Aortic smooth muscle cell (primary cell): ENCODE data around the gene CENPO. TPM values are rescaled to one million over a fixed set of nuclear protein-coding genes. Genes with fewer than 3 reads are reported as not detected.

Experiments
- total RNA-seq: library from RNA; depleted of rRNA; stranded (reverse); fragments of >200 nt; gene quantifications from 2 replicates; pipeline ENCODE4 v1.2.3, GENCODE V29; 2014

Gene CENPO, protein sequence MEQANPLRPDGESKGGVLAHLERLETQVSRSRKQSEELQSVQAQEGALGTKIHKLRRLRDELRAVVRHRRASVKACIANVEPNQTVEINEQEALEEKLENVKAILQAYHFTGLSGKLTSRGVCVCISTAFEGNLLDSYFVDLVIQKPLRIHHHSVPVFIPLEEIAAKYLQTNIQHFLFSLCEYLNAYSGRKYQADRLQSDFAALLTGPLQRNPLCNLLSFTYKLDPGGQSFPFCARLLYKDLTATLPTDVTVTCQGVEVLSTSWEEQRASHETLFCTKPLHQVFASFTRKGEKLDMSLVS
- 10.1 and 15.1 TPM in 2 replicates for total RNA-seq

DNA sequence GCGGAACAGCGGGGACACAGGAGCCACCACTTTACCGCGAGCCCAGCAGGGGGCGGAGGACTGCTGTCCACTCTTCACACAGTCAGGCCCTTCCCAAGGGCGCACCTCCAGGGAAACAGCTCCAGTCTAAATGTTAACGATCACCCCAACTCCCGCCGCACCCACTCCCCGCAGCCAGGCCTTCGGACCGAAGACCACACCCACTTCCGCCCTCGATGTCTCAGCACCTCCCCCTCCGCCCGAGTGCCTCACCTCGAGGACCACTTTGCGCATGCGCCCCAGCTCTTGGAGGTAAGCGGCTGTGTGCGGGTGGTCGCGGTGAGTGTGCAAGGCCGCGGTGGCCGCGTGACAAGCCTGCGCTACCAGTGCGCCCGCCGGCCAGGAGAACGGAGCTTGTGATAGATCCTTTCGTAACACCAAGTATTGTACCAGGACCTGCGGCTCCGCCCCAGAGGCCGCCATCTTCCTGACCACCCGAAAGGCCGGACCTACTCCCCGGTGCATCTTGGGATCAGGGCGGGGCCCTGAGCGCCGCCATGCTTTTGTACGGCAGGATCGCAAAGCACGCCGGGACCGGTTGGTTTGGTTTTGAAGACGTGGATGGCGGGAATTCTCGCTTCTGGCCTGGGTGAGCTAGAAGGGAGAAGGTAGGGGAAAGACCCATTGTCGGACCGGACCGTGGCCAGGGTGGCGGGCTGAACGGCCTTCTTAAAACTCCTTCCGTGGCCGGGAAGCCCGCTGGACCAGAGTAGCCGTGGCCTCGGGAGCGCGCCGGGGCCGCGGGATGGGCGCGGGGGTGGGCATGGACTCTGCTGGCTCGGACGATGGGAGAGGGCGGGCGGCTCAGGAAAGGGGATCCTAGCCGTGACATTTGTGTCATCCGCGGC lies at the start of gene CENPO, which contains the start of gene PTRHD1:
CENPO (plus strand) TSS at position 552 of the 887 bp plus-strand sequence. CDS start 495 bp downstream, outside the sequence.
PTRHD1 (minus strand) TSS at position 518 of the 887 bp plus-strand sequence; CDS start at position 504, 14 bp downstream.

Other genes starting within 250 kb of the CENPO start
- gene PTRHD1, start within 50 bp of the CENPO start, total RNA-seq: 32.0 and 34.5 TPM in 2 replicates
- gene ADCY3, start 126.8 kb downstream of the CENPO start, total RNA-seq: 40.6 and 52.2 TPM in 2 replicates
- gene DNAJC27, start 178.5 kb downstream of the CENPO start, total RNA-seq: 4.4 and 5.0 TPM in 2 replicates
- 1.4 and 3.3 TPM in 2 replicates for gene EFR3B, start 248.7 kb downstream of the CENPO start, total RNA-seq